ENCODE results near the gene RBM7. TPM values are rescaled to one million over a fixed set of nuclear protein-coding genes. Genes with fewer than 3 reads are reported as not detected.

Gene RBM7
- total and polyA plus RNA-seq, 7 experiments from 2014 or later = 19.3 to 71.3 (median 37.0) TPM

DNA sequence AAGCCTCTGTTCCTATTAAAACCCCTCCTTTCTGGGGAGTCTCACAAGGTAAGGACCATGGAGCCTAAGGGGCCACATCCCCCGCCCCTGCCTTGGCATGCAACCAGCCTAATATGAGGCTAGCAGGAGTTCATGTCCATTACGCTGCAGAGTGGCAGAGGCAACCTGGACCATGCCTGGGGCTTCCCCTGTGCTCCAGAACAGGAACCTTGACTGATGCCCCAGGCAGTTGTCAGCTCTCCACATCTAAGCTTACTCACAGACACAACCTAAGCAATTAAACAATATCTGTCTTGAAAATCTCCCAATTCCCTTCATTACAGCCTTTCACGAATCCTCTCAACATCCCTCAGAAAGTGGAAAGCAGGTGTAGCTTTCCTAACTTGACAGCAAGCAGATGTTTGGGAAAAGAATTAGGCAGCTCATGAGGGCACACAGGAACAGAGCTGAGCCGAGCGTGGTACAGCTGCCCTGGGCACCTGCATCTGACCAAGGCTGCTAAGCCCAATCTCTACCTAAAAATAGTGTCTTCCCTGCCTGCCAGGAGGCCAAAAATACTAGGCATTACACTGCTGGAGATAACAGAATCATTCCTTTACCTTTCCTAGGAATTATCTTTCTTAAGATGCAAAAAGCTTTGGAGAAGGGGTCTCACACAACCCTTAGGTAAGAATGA, 20.9 kb upstream of the RBM7 start:
- DNase-seq (no peak), ATAC-seq (no peak)
- Mint-ChIP-seq H3K27me3 (peaks cover 0 to 19% (median 4%) of the 10 kb centered on the region in 5 donors), H3K27ac (peak overlapping the region in 5 of 9 donors; percentile 11 to 94 (median 84)), H3K36me3 (peaks cover 0 to 10% (median 3%) of the 10 kb centered on the region in 5 donors), H3K4me3 (no peak overlapping the region), H3K4me1 (peaks cover 5 to 30% (median 16%) of the 10 kb centered on the region in 7 donors), H3K9me3 (peaks cover 0 to 12% (median 6%) of the 10 kb centered on the region in 11 donors)
- H3K27ac ChIP-seq (ENCODE audit: low read depth, low read length) = no peak overlapping the region
- no peaks in the 10 kb centered on the region for H3K36me3 ChIP-seq (ENCODE audit: control insufficient read depth in 2 of 3, insufficient read depth in 3 of 3, low read length in 3 of 3)
- H3K27me3 ChIP-seq (ENCODE audit: control insufficient read depth in 2 of 2, insufficient read depth in 2 of 2, low read length in 2 of 2) = no peaks in the 10 kb centered on the region
- no peak overlapping the region for H3K4me3 ChIP-seq (ENCODE audit: low read length)
- ChIA-PET CTCF (interaction anchor here (0.6 kb wide), 1 partner anchor 19 kb away, joined by 3 read pairs; no protein-coding TSS in a partner anchor), POLR2A (interaction anchor here (0.8 to 1.3 kb wide), 3 partner anchors 20 to 167 kb away, joined by 3 read pairs; no protein-coding TSS in a partner anchor)
- intact Hi-C loops (cut with micrococcal nuclease) = loop anchor here in 1 of 2 donors (1.0 kb wide), 1 partner anchor 21 kb away; the partner anchor contains the start of genes C11orf71 and RBM7
- H3K4me1 ChIP-seq (ENCODE audit: control insufficient read depth in 2 of 2, insufficient read depth in 2 of 2, low read length in 2 of 2) = peaks cover 0 to 8% of the 10 kb centered on the region in 2 donors
- no peaks in the 10 kb centered on the region for H3K9me3 ChIP-seq (ENCODE audit: control insufficient read depth in 2 of 3, low read length in 3 of 3)

DNA sequence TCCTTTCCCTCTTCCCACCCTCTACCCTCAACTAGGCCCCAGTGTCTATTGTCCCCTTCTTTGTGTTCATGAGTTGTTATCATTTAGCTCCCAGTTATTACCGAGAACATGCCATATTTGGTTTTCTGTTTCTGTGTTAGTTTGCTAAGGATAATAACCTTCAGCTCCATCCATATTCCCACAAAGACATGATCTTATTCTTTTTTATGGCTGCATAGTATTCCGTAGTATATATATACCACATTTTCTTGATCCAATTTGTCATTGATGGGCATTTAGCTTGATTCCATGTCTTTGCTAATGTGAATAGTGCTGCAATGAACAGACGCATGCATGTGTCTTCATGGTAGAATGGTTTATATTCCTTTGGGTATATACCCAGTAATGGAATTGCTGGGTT, 18.0 kb upstream of the RBM7 start:
- Histone ChIP-seq H3K4me3 (ENCODE audit: low read length) (no peak overlapping the region), H3K4me1 (ENCODE audit: control insufficient read depth in 2 of 2, insufficient read depth in 2 of 2, low read length in 2 of 2) (peaks cover 0 to 8% of the 10 kb centered on the region in 2 donors), H3K27ac (ENCODE audit: low read depth, low read length) (no peak overlapping the region), H3K27me3 (ENCODE audit: control insufficient read depth in 2 of 2, insufficient read depth in 2 of 2, low read length in 2 of 2) (no peaks in the 10 kb centered on the region), H3K36me3 (ENCODE audit: control insufficient read depth in 2 of 3, insufficient read depth in 3 of 3, low read length in 3 of 3) (no peaks in the 10 kb centered on the region), H3K9me3 (ENCODE audit: control insufficient read depth in 2 of 3, low read length in 3 of 3) (no peaks in the 10 kb centered on the region)
- ATAC-seq = no peak
- Mint-ChIP-seq H3K4me3 (no peak overlapping the region), H3K27ac (no peak overlapping the region), H3K27me3 (peaks cover 4 to 12% (median 8%) of the 10 kb centered on the region in 5 donors), H3K36me3 (peaks cover 0 to 10% (median 3%) of the 10 kb centered on the region in 5 donors), H3K4me1 (peaks cover 5 to 30% (median 16%) of the 10 kb centered on the region in 7 donors), H3K9me3 (peaks cover 0 to 12% (median 6%) of the 10 kb centered on the region in 11 donors)
- intact Hi-C loops (cut with micrococcal nuclease) = no loop called here
- ChIA-PET CTCF (no interaction called here), POLR2A (no interaction called here)
- no peak for DNase-seq

DNA sequence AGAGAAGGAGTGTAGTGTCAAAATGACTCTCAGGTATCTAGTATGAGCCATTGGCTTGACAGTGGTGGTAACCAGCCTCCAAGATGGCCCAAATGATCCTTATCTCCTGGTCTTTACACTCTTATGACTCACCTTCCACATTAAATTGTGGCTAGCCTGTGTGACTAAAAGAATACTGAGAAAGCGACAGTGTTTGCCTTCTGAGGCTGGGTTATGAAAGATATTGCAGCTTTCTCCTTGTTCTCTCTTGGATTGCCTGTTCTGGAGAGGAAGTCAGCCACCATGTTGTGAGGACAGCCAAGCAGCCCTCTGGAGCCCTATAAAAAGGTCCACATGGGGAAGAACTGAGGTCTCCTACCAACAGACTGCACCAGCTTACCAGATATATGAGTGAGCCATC, 16.0 kb upstream of the RBM7 start:
- ChIA-PET CTCF (no interaction called here), POLR2A (no interaction called here)
- H3K4me1 ChIP-seq (ENCODE audit: control insufficient read depth in 2 of 2, insufficient read depth in 2 of 2, low read length in 2 of 2) = peaks cover 0 to 8% of the 10 kb centered on the region in 2 donors
- H3K9me3 Mint-ChIP-seq = peaks cover 0 to 12% (median 6%) of the 10 kb centered on the region in 11 donors
- peaks cover 3 to 12% (median 4%) of the 10 kb centered on the region in 5 donors for H3K27me3 Mint-ChIP-seq
- H3K9me3 ChIP-seq (ENCODE audit: control insufficient read depth in 2 of 3, low read length in 3 of 3) = no peaks in the 10 kb centered on the region
- H3K4me1 Mint-ChIP-seq = peaks cover 5 to 22% (median 15%) of the 10 kb centered on the region in 7 donors
- H3K4me3 Mint-ChIP-seq = no peak overlapping the region
- no peak overlapping the region for H3K27ac Mint-ChIP-seq
- no peak overlapping the region for H3K4me3 ChIP-seq (ENCODE audit: low read length)
- no peaks in the 10 kb centered on the region for H3K36me3 ChIP-seq (ENCODE audit: control insufficient read depth in 2 of 3, insufficient read depth in 3 of 3, low read length in 3 of 3)
- no peaks in the 10 kb centered on the region for H3K27me3 ChIP-seq (ENCODE audit: control insufficient read depth in 2 of 2, insufficient read depth in 2 of 2, low read length in 2 of 2)
- no peak for DNase-seq
- ATAC-seq = no peak
- H3K27ac ChIP-seq (ENCODE audit: low read depth, low read length) = no peak overlapping the region
- intact Hi-C loops (cut with micrococcal nuclease) = no loop called here
- peaks cover 0 to 10% (median 3%) of the 10 kb centered on the region in 5 donors for H3K36me3 Mint-ChIP-seq

DNA sequence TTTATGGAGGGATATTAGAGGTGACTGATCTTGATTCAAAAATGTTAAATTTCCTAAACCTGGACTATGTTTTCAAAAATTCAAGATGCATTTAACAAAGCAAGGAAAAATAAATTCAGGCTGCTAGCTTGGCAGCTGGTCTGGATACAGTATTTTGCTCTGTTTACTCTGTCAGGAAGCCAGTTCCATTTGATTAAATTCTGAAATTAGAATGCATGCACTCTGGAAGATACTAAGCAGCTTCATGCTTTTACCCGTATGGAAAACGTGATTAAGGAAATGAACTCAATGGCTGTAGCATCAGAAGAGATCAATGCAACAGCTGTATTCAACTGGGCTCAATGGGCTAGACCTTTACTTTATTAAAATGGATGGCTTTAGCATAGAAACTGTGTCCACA, 14.3 kb upstream of the RBM7 start:
- peaks cover 0 to 10% (median 3%) of the 10 kb centered on the region in 5 donors for H3K36me3 Mint-ChIP-seq
- H3K4me3 ChIP-seq (ENCODE audit: low read length) = no peak overlapping the region
- ChIA-PET CTCF (no interaction called here), POLR2A (interaction anchor here (0.6 to 0.7 kb wide), 2 partner anchors 14 to 215 kb away, joined by 3 read pairs; partner anchors contain the start of genes C11orf71 and RBM7)
- H3K27ac ChIP-seq (ENCODE audit: low read depth, low read length) = no peak overlapping the region
- H3K4me1 Mint-ChIP-seq = peaks cover 0 to 7% (median 0%) of the 10 kb centered on the region in 7 donors
- peaks cover 3 to 12% (median 4%) of the 10 kb centered on the region in 5 donors for H3K27me3 Mint-ChIP-seq
- peaks cover 0 to 12% (median 6%) of the 10 kb centered on the region in 11 donors for H3K9me3 Mint-ChIP-seq
- ATAC-seq = no peak
- intact Hi-C loops (cut with micrococcal nuclease) = no loop called here
- no peak overlapping the region for H3K4me3 Mint-ChIP-seq
- H3K36me3 ChIP-seq (ENCODE audit: control insufficient read depth in 2 of 3, insufficient read depth in 3 of 3, low read length in 3 of 3) = no peaks in the 10 kb centered on the region
- no peaks in the 10 kb centered on the region for H3K4me1 ChIP-seq (ENCODE audit: control insufficient read depth in 2 of 2, insufficient read depth in 2 of 2, low read length in 2 of 2)
- H3K27ac Mint-ChIP-seq = no peak overlapping the region
- H3K9me3 ChIP-seq (ENCODE audit: control insufficient read depth in 2 of 3, low read length in 3 of 3) = no peaks in the 10 kb centered on the region
- H3K27me3 ChIP-seq (ENCODE audit: control insufficient read depth in 2 of 2, insufficient read depth in 2 of 2, low read length in 2 of 2) = no peaks in the 10 kb centered on the region
- no peak for DNase-seq

DNA sequence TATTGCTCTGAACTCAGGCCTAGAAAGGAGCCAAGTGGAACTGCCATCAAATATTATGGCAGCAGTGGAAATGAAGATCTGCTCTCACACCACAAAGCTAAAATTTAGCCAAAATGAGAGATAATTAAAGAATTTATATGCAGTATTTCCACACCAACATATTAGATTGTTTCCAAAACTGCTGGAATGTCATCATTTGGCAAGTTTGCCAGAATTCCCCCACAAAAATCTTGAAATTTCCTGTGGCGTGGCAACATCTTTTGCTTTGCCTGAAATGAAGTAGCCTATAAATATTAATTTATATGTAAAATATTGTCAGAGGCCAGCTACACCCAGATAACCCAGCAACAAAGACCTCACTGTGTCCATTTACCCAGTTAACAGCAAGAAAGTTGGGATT, 13.9 kb upstream of the RBM7 start:
- H3K27me3 ChIP-seq (ENCODE audit: control insufficient read depth in 2 of 2, insufficient read depth in 2 of 2, low read length in 2 of 2) = no peaks in the 10 kb centered on the region
- H3K4me3 ChIP-seq (ENCODE audit: low read length) = no peak overlapping the region
- Mint-ChIP-seq H3K27me3 (peaks cover 3 to 12% (median 4%) of the 10 kb centered on the region in 5 donors), H3K9me3 (peaks cover 0 to 12% (median 6%) of the 10 kb centered on the region in 11 donors), H3K27ac (no peak overlapping the region), H3K36me3 (peaks cover 0 to 10% (median 3%) of the 10 kb centered on the region in 5 donors), H3K4me1 (peaks cover 0 to 5% (median 0%) of the 10 kb centered on the region in 7 donors), H3K4me3 (no peak overlapping the region)
- CTCF ChIA-PET = no interaction called here
- no peaks in the 10 kb centered on the region for H3K4me1 ChIP-seq (ENCODE audit: control insufficient read depth in 2 of 2, insufficient read depth in 2 of 2, low read length in 2 of 2)
- no peak overlapping the region for H3K27ac ChIP-seq (ENCODE audit: low read depth, low read length)
- ATAC-seq (no peak), DNase-seq (no peak)
- no peaks in the 10 kb centered on the region for H3K36me3 ChIP-seq (ENCODE audit: control insufficient read depth in 2 of 3, insufficient read depth in 3 of 3, low read length in 3 of 3)
- POLR2A ChIA-PET = no interaction called here
- no peaks in the 10 kb centered on the region for H3K9me3 ChIP-seq (ENCODE audit: control insufficient read depth in 2 of 3, low read length in 3 of 3)
- intact Hi-C loops (cut with micrococcal nuclease) = no loop called here

DNA sequence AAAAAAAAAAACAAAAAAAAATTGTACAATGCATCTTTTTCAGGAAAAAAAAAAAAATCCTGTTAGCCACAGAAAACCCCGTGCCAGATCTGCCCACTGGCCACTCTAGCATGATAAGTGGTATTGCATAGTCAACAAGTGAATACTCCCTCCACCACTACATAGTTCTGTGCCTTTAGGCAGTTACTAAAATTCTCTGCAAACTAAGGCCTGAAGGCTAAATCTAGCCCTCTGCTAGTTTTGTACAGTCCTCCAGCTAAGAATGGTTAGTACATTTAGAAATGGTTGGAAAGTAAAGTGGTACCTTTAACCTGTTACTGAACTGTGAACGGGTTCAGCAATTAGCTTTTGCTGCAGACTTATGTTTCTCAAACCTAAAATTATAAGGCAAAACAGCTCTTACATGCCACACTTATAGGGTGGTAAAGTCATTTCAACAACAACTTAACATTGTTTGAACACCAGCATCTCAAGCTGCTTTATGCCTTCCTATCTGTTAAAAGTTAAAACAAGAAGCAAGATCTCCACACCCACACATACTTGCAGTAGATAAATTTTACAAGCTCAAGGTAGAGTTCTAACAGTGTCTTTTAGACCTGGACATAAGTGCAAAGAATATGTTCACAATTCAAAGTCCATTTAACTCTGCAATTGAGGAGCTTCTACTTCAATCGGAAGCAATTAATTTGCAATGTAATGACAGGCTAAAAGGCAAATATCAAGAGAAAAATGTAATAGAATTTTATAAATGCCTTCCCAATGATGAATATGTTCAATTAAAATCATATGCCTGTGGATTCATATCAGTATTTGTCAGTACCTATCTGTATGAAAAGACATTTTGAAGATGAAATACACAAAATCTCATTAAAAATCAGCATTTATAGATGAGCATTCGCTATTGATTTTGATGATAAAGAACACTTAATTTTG, 7.5 kb upstream of the RBM7 start:
- POLR2A ChIA-PET = no interaction called here
- no peak for ATAC-seq
- H3K36me3 Mint-ChIP-seq = peaks cover 0 to 6% (median 0%) of the 10 kb centered on the region in 5 donors
- no peaks in the 10 kb centered on the region for H3K9me3 ChIP-seq (ENCODE audit: control insufficient read depth in 2 of 3, low read length in 3 of 3)
- H3K27me3 Mint-ChIP-seq = peaks cover 0 to 11% (median 0%) of the 10 kb centered on the region in 5 donors
- CTCF ChIA-PET = no interaction called here
- H3K4me1 Mint-ChIP-seq = peaks cover 7 to 17% (median 10%) of the 10 kb centered on the region in 7 donors
- H3K4me3 ChIP-seq (ENCODE audit: low read length) = no peak overlapping the region
- DNase-seq = no peak
- no peak overlapping the region for H3K27ac ChIP-seq (ENCODE audit: low read depth, low read length)
- no peaks in the 10 kb centered on the region for H3K36me3 ChIP-seq (ENCODE audit: control insufficient read depth in 2 of 3, insufficient read depth in 3 of 3, low read length in 3 of 3)
- H3K4me3 Mint-ChIP-seq = no peak overlapping the region
- H3K9me3 Mint-ChIP-seq = peaks cover 0 to 2% (median 0%) of the 10 kb centered on the region in 11 donors
- no peaks in the 10 kb centered on the region for H3K4me1 ChIP-seq (ENCODE audit: control insufficient read depth in 2 of 2, insufficient read depth in 2 of 2, low read length in 2 of 2)
- intact Hi-C loops (cut with micrococcal nuclease) = no loop called here
- no peaks in the 10 kb centered on the region for H3K27me3 ChIP-seq (ENCODE audit: control insufficient read depth in 2 of 2, insufficient read depth in 2 of 2, low read length in 2 of 2)
- H3K27ac Mint-ChIP-seq = no peak overlapping the region
